Measurements from ENCODE around the gene ALDH1B1. TPM values are rescaled to one million over a fixed set of nuclear protein-coding genes. Genes with fewer than 3 reads are reported as not detected.

The ALDH1B1 gene
- total RNA-seq, 4 donors from 2014 or later = 7.9 to 15.3 (median 11.0) TPM

DNA sequence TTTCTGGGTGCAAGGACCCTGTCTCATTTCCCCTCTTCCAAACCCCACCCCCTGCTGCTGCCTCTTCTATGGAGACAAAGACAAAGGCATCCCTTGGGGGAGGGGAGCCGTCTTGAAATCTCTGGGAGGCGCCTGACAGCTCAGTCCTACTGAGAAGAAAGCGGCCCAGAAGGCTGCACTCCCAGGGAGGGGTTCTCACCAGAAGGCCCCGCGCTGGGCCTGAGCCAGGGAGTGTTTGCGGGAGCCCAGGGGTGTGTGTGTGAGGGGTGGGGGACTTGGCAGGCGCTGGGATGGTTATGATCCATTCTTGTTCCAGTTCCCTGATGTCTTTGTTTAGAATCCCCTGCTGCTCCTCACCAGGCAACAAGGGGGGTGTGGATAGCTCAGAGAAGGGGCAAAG, 45.7 kb upstream of the ALDH1B1 start:
- Histone ChIP-seq H3K27ac (no peak overlapping the region), H3K4me1 (no peaks in the 10 kb centered on the region), H3K9me3 (no peaks in the 10 kb centered on the region), H3K27me3 (no peaks in the 10 kb centered on the region), H3K36me3 (no peaks in the 10 kb centered on the region), H3K4me3 (no peak overlapping the region)
- 19 to 30% methylated on average over 7 of the region's 7 CpGs for WGBS, 2 donors
- DNase-seq (ENCODE audit: low spot score in 2 of 2) = no peak
- TF ChIP-seq EP300 (IDR thresholded peaks at IDR 0.05) (no peak), POLR2A (IDR thresholded peaks at IDR 0.05) (no peak)
- TF ChIP-seq, protein P1, sequence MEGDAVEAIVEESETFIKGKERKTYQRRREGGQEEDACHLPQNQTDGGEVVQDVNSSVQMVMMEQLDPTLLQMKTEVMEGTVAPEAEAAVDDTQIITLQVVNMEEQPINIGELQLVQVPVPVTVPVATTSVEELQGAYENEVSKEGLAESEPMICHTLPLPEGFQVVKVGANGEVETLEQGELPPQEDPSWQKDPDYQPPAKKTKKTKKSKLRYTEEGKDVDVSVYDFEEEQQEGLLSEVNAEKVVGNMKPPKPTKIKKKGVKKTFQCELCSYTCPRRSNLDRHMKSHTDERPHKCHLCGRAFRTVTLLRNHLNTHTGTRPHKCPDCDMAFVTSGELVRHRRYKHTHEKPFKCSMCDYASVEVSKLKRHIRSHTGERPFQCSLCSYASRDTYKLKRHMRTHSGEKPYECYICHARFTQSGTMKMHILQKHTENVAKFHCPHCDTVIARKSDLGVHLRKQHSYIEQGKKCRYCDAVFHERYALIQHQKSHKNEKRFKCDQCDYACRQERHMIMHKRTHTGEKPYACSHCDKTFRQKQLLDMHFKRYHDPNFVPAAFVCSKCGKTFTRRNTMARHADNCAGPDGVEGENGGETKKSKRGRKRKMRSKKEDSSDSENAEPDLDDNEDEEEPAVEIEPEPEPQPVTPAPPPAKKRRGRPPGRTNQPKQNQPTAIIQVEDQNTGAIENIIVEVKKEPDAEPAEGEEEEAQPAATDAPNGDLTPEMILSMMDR (IDR thresholded peaks at IDR 0.05) = no peak

DNA sequence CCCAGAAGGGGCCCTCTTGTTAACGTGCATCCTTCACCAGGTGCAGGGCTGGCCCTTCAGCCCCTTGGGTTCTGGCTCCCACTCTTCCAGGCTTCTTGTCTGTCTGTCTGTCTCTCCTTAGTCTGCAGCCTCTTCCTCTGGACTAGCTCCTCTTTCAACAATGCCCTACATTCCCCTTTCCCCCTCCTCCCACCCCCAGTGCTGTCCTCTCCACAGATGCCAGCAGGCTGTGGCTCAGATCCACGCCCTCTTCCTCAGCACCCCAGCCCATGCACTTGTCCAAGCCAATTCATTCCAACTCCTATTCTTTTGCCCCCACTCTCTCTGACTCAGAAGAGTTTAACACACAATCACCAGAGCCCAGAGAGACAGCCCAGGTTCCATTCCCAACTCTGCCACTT, 45.2 kb upstream of the ALDH1B1 start:
- WGBS, 2 donors = 37 to 54% methylated on average over 2 of the region's 2 CpGs
- TF ChIP-seq POLR2A (IDR thresholded peaks at IDR 0.05) = no peak
- TF ChIP-seq, protein P1 (IDR thresholded peaks at IDR 0.05) = no peak
- TF ChIP-seq EP300 (IDR thresholded peaks at IDR 0.05) = no peak
- DNase-seq (ENCODE audit: low spot score in 2 of 2) = no peak
- H3K9me3 ChIP-seq = no peaks in the 10 kb centered on the region
- H3K36me3 ChIP-seq = no peaks in the 10 kb centered on the region
- H3K4me1 ChIP-seq = no peaks in the 10 kb centered on the region
- H3K27ac ChIP-seq = no peak overlapping the region
- H3K4me3 ChIP-seq = no peak overlapping the region
- no peaks in the 10 kb centered on the region for H3K27me3 ChIP-seq

DNA sequence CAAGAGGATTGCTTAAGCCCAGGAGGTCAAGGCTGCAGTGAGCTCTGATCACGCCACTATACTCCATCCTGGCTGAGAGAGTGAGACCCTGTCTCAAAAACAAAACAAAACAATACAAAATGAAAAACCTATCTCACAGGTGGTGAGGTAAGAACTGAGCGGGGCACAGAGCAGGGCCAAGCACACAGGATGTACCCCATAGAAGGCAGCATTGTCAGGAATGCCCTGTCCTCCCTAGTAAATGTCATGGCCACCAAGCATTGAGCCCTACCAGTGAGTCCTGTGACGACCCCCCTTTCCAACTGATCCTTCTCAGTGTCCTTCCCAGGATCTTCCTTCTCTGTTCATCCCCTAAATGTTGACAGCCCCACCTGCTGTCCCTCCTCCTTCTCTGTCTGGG, 44.6 kb upstream of the ALDH1B1 start:
- H3K4me1 ChIP-seq = no peaks in the 10 kb centered on the region
- H3K4me3 ChIP-seq = no peak overlapping the region
- TF ChIP-seq POLR2A (IDR thresholded peaks at IDR 0.05) (no peak), EP300 (IDR thresholded peaks at IDR 0.05) (no peak)
- TF ChIP-seq, protein P1 (IDR thresholded peaks at IDR 0.05) = no peak
- H3K36me3 ChIP-seq = no peaks in the 10 kb centered on the region
- DNase-seq (ENCODE audit: low spot score in 2 of 2) = no peak
- 79 to 90% methylated on average over 3 of the region's 3 CpGs for WGBS, 2 donors
- no peaks in the 10 kb centered on the region for H3K9me3 ChIP-seq
- no peak overlapping the region for H3K27ac ChIP-seq
- no peaks in the 10 kb centered on the region for H3K27me3 ChIP-seq

DNA sequence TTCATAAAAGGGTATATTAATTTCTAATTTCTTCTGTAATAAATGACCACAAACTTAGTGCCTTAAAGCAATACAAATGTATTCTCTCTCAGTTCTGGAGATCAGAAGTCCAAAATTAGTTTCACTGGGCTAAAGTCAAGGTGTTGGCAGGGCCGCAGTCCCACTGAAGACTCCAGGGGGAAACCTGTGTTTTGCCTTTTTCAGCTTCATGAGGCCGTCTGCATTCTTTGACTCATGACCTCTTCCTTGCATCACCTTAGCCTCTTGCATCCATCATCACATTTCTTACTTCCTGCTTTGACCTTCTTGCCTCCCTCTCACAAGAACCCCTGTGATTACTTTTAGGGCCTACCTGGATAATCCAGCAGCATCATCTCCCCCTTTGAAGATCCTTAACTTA, 42.0 kb upstream of the ALDH1B1 start:
- no peak for DNase-seq (ENCODE audit: low spot score in 2 of 2)
- H3K36me3 ChIP-seq = no peaks in the 10 kb centered on the region
- 83 to 85% methylated on average over 2 of the region's 2 CpGs for WGBS, 2 donors
- no peaks in the 10 kb centered on the region for H3K9me3 ChIP-seq
- H3K4me1 ChIP-seq = no peaks in the 10 kb centered on the region
- H3K27ac ChIP-seq = no peak overlapping the region
- H3K27me3 ChIP-seq = no peaks in the 10 kb centered on the region
- TF ChIP-seq POLR2A (IDR thresholded peaks at IDR 0.05) (no peak), EP300 (IDR thresholded peaks at IDR 0.05) (no peak)
- TF ChIP-seq, protein P1 (IDR thresholded peaks at IDR 0.05) = no peak
- no peak overlapping the region for H3K4me3 ChIP-seq

DNA sequence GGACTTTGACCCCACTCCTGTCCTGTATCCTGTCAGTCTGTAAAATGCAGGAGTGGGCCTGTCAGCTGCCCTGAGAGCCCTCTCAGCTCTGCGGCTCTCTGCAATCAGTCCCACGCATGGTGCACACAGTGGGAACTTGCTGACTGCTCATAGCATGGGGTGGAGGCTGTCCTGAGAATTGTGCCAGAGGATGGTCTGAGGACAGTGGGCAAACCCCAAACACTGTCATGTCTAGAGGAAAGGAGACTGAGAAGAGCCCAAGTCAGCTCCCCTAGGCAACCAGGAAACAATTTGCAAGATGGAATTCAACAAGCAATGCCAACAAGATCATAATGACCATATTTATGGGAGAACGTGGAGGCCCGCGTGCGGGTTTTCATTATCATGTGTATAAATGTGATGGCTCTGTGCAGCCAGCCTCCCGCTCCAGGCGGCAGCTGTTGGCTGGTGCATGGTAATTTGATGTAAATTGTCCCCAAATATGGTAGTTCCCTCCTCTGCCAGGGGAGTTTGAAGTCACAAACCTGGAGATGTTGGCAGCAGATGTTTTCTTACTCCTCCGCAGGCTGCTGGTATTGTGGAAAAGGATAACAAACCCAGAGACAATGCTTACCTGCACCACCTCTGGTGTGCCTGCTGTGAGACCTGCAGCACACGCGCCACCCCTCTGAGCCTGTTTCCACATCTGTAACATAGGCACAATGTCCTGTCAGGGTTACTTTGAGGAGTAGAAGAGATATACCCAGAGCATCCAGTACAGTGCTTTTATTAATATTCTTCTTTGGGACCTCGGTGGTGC, 39.8 kb upstream of the ALDH1B1 start:
- no peaks in the 10 kb centered on the region for H3K27me3 ChIP-seq
- no peak overlapping the region for H3K27ac ChIP-seq
- no peak overlapping the region for H3K4me3 ChIP-seq
- TF ChIP-seq, protein P1 (IDR thresholded peaks at IDR 0.05) = no peak
- TF ChIP-seq EP300 (IDR thresholded peaks at IDR 0.05) (no peak), POLR2A (IDR thresholded peaks at IDR 0.05) (no peak)
- H3K9me3 ChIP-seq = no peaks in the 10 kb centered on the region
- no peak for DNase-seq (ENCODE audit: low spot score in 2 of 2)
- 78 to 80% methylated on average over 12 of the region's 12 CpGs for WGBS, 2 donors
- H3K4me1 ChIP-seq = no peaks in the 10 kb centered on the region
- H3K36me3 ChIP-seq = no peaks in the 10 kb centered on the region

Data from tibial nerve (tissue), 4 donors.